Measurements from ENCODE around the gene TMEM117. TPM values are rescaled to one million over a fixed set of nuclear protein-coding genes. Genes with fewer than 3 reads are reported as not detected.

TMEM117 gene
- total RNA-seq = 0.82 and 1.1 TPM in 2 replicates

DNA sequence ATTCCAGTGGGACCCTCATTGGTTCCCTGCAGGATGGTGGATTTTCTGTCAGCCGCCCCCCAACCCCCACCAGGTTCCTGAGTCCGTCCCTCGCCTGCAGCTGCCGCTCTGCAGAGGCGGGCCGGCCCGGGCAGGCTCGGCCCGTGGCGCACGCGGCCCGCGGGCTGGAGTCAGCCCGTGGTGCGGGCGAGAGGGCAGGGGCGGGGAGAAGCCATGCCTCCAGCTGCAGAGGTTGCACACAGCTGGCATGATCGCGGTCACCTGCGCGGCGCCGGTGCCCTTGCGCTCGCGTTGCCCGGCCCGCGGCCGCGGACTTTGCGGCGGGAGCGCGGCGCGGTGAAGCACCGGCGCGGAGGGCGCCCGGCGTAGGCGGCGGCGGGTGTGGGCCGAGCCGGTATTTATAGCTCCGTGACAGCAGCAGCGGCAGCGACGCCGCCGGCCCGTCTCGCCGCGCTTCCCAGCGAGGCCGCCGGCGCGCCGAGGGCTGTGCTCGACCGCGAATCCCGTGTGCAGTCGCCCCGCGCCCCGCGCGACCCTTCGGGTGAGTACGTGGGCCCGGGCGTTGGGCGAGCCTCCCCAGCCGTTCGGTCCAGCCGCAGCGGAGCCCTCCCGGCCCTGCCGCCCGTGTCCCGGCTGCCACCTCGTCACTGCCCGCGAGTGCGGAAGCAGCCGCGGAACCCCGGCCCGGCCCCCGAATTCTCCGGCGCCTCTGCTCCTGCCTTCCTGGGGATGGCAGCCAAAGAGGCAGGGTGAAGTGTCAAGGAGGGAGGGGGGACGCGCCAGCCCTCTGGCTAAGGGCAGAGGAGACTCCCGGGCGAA, at the start of gene TMEM117:
TSS of gene TMEM117 (plus strand) at position 426 of the 819 bp plus-strand sequence.
- Mint-ChIP-seq H3K27me3 (peaks cover 33% of the 10 kb centered on the region), H3K4me3 (peak within 1 kb of the TSS; percentile 79), H3K27ac (peak within 1 kb of the TSS; percentile 63), H3K36me3 (ENCODE audit: low read depth) (no peaks in the 10 kb centered on the region), H3K9me3 (no peaks in the 10 kb centered on the region), H3K4me1 (peaks cover 17% of the 10 kb centered on the region)
- intact Hi-C loops (cut with micrococcal nuclease) = loop anchor here (1.0 kb wide), 1 partner anchor 30 kb away; the partner anchor contains the start of gene TWF1
- DNase-seq = peak; percentile 88

DNA sequence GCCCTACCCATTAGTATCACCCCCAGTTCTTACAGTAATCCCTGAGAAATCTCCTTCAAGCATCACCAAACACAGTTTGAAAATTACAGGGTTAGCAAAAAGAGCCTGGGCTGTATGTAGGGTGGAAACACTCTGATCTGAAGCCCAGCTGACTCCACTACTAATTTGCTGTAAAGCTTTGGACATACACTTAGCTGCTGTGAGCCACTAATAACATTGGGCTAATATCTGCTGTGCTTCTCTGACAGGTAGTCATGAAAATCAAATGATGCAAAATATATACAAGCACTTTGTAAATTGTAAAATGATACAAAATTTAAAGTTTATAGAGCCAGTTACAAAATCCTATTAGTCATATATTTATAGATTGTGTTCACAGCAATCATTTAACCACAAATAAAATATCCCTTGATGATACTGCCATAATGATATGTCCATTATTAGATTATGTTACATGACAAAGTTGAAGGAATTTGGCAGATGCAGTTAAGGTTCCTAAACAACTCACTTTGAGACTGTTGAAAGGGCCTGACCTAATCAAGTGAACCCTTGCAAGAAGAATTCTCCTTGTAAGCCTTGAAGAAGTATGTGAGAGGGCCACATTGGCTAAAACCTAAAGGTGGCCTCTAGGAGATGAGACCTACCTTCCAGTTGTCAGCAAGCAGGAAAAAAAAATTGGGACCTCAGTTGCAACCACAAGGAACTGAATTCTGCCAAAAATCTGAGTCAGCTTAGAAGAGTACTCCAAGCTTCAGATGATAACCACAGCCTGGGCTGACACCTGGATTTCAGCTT, 48.8 kb upstream of the TMEM117 start:
- Mint-ChIP-seq H3K27me3 (no peaks in the 10 kb centered on the region), H3K36me3 (ENCODE audit: low read depth) (peaks cover 39% of the 10 kb centered on the region), H3K9me3 (no peaks in the 10 kb centered on the region), H3K4me3 (no peak overlapping the region), H3K27ac (no peak overlapping the region), H3K4me1 (no peaks in the 10 kb centered on the region)
- intact Hi-C loops (cut with micrococcal nuclease) = no loop called here
- no peak for DNase-seq

DNA sequence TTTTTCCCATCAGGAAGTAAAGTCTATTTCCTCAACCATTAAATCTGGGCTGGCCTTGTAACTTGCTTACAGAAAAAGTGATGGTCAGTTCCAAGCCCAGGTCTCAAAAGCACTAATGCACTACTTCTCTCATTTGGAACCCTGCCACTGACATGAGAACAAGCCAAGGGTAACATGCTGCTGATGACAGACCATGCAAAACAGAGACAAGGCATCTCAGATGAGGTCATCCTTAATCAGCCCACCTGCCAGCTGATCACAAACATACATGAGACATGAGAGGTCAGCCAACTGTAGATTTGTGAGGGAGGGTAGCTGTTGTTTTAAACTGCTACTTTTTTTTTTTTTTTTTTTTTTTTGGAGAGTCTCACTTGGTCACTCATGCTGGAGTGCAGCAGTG, 45.9 kb upstream of the TMEM117 start:
- DNase-seq = no peak
- H3K4me1 Mint-ChIP-seq = no peaks in the 10 kb centered on the region
- peaks cover 29% of the 10 kb centered on the region for H3K36me3 Mint-ChIP-seq (ENCODE audit: low read depth)
- no peak overlapping the region for H3K27ac Mint-ChIP-seq
- no peaks in the 10 kb centered on the region for H3K9me3 Mint-ChIP-seq
- H3K4me3 Mint-ChIP-seq = no peak overlapping the region
- H3K27me3 Mint-ChIP-seq = no peaks in the 10 kb centered on the region
- intact Hi-C loops (cut with micrococcal nuclease) = no loop called here

DNA sequence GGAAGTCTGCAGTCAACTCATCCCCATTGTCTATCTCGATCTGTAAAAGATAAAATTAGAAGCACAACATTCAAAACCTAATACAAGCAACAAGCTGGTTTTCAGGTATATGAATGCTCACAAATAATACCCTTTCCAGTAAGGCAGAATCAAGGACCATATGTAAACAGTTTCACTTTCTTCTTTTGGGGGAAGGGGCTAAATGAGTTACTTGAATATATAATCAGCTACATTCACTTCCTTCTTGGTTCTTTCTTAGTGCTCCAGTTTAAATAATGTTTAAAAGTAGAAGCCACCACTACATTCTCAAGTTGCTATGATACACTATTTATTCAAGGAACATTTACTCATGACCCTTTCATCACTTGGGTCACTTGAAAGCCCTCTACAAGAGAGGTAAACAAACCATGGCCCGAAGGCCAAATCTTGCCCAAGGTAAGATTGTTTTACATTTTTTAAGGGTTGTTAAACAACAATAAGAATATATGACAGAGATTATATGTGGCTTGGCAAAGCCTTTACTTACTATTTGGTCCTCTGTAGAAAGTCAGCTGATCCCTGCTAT, 40.1 kb upstream of the TMEM117 start:
- Mint-ChIP-seq H3K4me3 (no peak overlapping the region), H3K27ac (no peak overlapping the region)
- intact Hi-C loops (cut with micrococcal nuclease) = no loop called here

DNA sequence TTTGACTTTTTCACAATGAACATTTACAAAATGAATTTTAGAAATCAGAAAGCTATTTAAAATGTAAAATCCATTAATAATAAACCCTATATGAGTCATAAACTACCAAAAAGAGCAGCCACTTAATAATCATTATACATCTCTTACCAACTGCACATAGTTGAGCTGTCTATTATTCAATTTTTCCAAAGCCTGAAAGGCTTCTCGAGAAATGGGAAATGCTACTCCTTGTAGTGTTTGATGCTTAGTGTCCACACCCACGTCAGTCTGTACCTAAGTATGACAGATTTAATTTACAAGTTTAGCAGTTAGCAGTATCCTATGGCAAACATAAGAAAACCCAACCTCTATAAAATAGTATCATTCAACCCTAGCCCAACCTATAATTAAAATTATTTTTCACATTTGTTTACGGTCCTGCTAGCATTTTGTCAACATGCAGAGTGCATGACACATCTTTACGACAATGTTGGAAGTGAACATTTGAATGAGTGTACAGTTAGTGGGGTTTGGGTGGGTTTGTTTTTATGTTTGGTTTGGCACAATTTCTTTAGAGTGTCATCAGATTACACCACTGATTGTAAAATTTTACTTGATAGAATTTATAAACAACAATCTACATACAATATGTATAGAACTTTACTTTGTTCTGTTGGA, 38.2 kb upstream of the TMEM117 start:
- H3K27me3 Mint-ChIP-seq = no peaks in the 10 kb centered on the region
- H3K4me1 Mint-ChIP-seq = peaks cover 4% of the 10 kb centered on the region
- no peak overlapping the region for H3K27ac Mint-ChIP-seq
- H3K4me3 Mint-ChIP-seq = no peak overlapping the region
- no peaks in the 10 kb centered on the region for H3K9me3 Mint-ChIP-seq
- peaks cover 34% of the 10 kb centered on the region for H3K36me3 Mint-ChIP-seq (ENCODE audit: low read depth)
- intact Hi-C loops (cut with micrococcal nuclease) = no loop called here
- no peak for DNase-seq

More for the DNA sequence above, 40.1 kb upstream of the TMEM117 start:
- Mint-ChIP-seq H3K9me3 (no peaks in the 10 kb centered on the region), H3K4me1 (peaks cover 4% of the 10 kb centered on the region), H3K36me3 (ENCODE audit: low read depth) (peaks cover 34% of the 10 kb centered on the region), H3K27me3 (no peaks in the 10 kb centered on the region)
- no peak for DNase-seq

DNA sequence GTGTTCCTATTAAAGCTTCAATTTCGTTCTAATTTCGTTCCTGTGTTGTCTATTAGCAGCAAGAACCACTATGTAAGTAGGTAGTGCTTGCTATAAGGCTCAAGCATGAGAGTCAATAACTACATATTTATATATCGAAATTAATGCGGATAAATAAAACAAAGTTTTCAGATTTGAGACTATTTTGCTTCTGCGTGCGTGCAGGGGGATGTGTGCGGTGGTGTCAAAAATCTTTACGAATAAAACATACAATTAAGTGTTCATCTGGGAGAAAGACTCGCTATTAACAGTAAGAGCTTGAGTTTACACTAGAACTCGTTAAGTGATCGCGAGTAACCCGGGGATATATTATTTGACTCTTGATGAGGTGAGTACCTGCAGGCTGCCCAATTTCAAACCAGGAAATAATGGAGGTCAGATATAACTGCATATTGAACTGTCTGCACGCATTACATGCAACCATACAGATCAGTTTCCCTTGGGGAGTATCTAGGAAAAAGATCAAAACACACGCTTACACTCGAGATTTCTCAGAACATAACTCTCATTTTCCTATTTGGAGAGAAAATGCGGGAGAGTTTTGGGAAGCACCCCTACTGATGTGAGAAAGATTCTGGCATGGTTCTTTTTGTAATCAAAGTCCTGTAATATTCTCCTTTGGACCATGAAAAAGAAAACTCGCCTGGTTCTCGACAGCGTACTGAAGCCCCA, 30.6 kb upstream of the TMEM117 start:
- intact Hi-C loops (cut with micrococcal nuclease) = no loop called here
- Mint-ChIP-seq H3K36me3 (ENCODE audit: low read depth) (peaks cover 17% of the 10 kb centered on the region), H3K4me1 (peaks cover 15% of the 10 kb centered on the region), H3K27me3 (no peaks in the 10 kb centered on the region), H3K27ac (peak overlapping the region; percentile 100), H3K9me3 (no peaks in the 10 kb centered on the region), H3K4me3 (peak overlapping the region; percentile 94)
- peak; percentile 67 for DNase-seq

DNA sequence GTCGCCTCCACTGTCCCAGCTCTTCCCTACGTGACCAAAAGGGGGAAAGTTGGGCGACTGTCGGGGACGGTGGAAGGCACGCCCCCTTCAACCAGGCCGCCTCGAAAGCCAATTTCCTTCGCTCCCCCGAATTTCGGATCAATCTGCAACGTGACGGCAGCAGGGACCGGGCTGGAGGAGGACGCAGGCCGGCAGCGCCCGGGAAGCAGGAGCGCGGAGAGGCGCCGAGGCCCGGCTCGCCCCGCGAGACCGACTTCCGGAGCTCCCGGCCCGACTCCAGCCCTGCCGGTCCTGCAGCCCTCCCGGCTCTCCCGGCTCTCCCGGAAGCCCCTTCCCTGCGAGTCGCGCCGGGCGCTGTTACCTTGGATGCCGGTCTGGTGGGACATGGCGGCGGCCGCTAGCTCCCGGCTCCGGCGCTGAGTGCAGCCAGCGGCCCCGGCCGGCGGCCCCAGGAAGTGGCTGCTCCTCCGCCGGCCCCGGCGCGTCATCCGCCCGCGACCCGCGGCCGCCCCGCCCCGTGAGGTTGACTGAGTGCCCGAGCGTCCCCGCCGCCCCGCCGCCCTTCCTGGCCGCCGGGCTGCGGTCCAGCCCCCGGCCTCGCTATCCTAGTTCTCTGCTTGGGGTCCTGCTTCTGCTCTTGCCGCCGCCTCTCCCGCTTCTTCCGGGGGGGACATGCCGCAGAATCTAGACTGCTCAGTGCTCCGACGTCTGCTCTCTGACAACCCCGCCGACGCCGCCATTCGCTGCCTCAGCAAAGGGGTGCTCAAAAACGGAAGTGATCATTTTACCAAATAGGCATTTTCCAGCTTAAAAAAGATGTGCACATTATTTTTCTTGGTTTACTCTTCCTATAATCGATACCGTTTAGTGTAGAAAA, 29.8 kb upstream of the TMEM117 start, which contains the start of gene TWF1:
TSS of gene TWF1 (minus strand) at position 458 of the 877 bp plus-strand sequence. CDS start at position 386, 72 bp downstream.
- peak within 1 kb of the TSS; percentile 100 for H3K27ac Mint-ChIP-seq
- intact Hi-C loops (cut with micrococcal nuclease) = loop anchor here (1.0 kb wide), 3 partner anchors 30 to 76 kb away; partner anchors contain the start of genes IRAK4, PUS7L and TMEM117
- peaks cover 11% of the 10 kb centered on the region for H3K36me3 Mint-ChIP-seq (ENCODE audit: low read depth)
- no peaks in the 10 kb centered on the region for H3K27me3 Mint-ChIP-seq
- peak within 1 kb of the TSS; percentile 94 for H3K4me3 Mint-ChIP-seq
- H3K4me1 Mint-ChIP-seq = peaks cover 15% of the 10 kb centered on the region
- peak; percentile 97 for DNase-seq
- H3K9me3 Mint-ChIP-seq = no peaks in the 10 kb centered on the region

DNA sequence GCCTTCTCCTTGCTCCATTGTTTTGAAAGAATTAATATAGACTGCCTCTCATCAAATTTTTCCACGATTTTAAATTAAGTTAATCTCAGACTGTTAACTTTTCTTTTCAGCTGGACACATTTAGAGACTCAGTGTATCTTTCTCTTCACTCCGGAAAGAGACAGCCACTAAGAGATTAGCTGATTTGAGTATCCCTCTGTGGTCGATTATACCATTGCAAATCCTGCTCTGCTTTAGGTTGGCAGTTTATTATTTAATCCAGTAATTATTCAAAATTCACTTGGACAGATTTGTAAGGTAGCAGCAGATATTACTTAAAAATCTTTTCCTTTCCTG, 29.2 kb upstream of the TMEM117 start:
- H3K27ac Mint-ChIP-seq = peak overlapping the region; percentile 100
- H3K27me3 Mint-ChIP-seq = no peaks in the 10 kb centered on the region
- H3K4me1 Mint-ChIP-seq = peaks cover 15% of the 10 kb centered on the region
- intact Hi-C loops (cut with micrococcal nuclease) = loop anchor here (1.0 kb wide), 3 partner anchors 30 to 76 kb away; partner anchors contain the start of genes IRAK4, PUS7L and TMEM117
- peaks cover 10% of the 10 kb centered on the region for H3K36me3 Mint-ChIP-seq (ENCODE audit: low read depth)
- no peaks in the 10 kb centered on the region for H3K9me3 Mint-ChIP-seq
- DNase-seq = no peak
- peak overlapping the region; percentile 94 for H3K4me3 Mint-ChIP-seq

DNA sequence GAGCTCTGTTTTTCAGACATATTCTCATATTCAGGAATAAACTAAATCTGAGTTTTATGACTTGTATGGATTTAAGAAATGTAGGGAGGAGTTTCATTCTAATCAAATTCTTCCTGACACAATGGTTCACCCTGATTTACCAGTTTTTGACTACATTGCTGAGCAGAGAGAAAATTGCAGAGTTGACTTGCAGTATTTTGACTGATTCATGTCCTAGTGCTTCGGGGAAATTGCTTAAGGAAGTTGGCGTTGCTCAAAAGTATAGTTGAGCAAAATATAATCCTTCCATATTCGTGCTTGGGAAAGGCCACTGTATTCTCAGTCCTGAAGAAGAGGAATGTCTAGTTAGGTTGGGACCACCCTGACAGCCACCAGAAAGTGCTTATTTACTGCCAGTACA, 28.5 kb upstream of the TMEM117 start:
- Mint-ChIP-seq H3K4me3 (peak overlapping the region; percentile 94), H3K27me3 (peaks cover 5% of the 10 kb centered on the region), H3K27ac (peak overlapping the region; percentile 100), H3K4me1 (peaks cover 15% of the 10 kb centered on the region), H3K9me3 (no peaks in the 10 kb centered on the region), H3K36me3 (ENCODE audit: low read depth) (peaks cover 6% of the 10 kb centered on the region)
- intact Hi-C loops (cut with micrococcal nuclease) = no loop called here
- no peak for DNase-seq

DNA sequence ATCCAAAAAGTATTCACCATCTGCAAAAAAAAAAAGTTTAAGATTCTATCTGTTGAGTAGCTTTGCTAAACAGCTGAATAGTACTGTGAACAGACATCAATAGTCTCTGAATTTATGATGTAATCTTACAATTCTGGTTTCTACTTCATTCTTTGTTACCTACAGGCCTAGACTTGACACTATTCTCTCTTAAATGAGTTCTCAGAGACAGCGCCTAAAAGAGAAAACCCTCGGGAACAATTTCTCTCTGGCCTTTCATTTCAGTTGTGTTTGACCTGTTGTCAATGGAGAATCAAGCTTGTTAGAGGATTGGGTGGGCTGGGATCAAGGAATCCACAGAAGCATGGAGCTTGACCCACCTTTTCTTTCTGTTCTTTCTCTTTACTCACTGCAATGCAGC, 23.8 kb upstream of the TMEM117 start:
- Mint-ChIP-seq H3K4me3 (no peak overlapping the region), H3K27ac (no peak overlapping the region), H3K9me3 (no peaks in the 10 kb centered on the region), H3K27me3 (peaks cover 15% of the 10 kb centered on the region), H3K4me1 (peaks cover 3% of the 10 kb centered on the region), H3K36me3 (ENCODE audit: low read depth) (no peaks in the 10 kb centered on the region)
- no peak for DNase-seq
- intact Hi-C loops (cut with micrococcal nuclease) = no loop called here

DNA sequence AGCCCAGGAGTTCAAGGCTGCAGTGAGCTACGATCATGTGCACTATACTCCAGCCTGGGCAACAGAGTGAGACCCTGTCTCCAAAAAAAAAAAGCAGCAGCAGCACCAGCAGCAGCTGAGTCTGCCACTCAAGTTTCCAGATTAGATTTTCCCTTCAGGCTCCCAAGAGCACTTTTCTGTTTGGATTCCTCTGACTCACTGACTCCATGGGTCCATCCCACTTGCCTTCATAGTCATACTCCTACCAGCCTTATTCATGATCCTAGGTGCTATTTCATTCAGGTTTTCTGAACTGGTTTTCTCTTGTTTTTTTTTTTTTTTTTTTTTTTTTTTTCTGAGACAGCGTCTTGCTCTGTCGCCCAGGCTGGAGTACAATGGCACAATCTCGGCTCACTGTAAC, 23.0 kb upstream of the TMEM117 start:
- no peak overlapping the region for H3K27ac Mint-ChIP-seq

DNA sequence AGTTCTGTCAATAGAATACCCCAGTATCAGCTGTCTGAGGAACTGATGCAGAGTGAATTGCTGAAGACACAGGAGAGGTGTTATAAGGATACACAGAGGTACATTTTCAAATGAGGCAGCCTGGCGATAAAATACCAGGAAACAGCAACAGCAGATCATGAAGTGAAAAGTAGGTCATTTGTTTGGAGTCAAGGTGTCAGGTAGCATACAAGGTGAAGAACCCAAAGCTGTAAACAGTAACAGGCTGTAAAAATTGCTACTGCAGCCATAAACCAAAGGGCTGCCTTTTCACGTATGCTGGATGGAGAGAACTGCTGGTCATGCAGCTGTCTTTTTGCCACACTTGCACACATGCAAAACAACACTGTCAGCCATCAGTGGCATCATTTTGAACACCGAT, 20.5 kb upstream of the TMEM117 start:
- no peak overlapping the region for H3K4me3 Mint-ChIP-seq
- intact Hi-C loops (cut with micrococcal nuclease) = no loop called here
- no peak for DNase-seq
- no peaks in the 10 kb centered on the region for H3K36me3 Mint-ChIP-seq (ENCODE audit: low read depth)
- H3K27ac Mint-ChIP-seq = no peak overlapping the region
- H3K9me3 Mint-ChIP-seq = no peaks in the 10 kb centered on the region
- peaks cover 3% of the 10 kb centered on the region for H3K4me1 Mint-ChIP-seq
- H3K27me3 Mint-ChIP-seq = peaks cover 20% of the 10 kb centered on the region

More for the DNA sequence above, 23.0 kb upstream of the TMEM117 start:
- Mint-ChIP-seq H3K9me3 (no peaks in the 10 kb centered on the region), H3K4me1 (peaks cover 3% of the 10 kb centered on the region), H3K4me3 (no peak overlapping the region), H3K36me3 (ENCODE audit: low read depth) (no peaks in the 10 kb centered on the region), H3K27me3 (peaks cover 15% of the 10 kb centered on the region)
- no peak for DNase-seq
- intact Hi-C loops (cut with micrococcal nuclease) = no loop called here

All from activated CD4-positive, alpha-beta T cell treated with anti-CD3 and anti-CD28 coated beads, Interleukin-2, amount 10 ng/mL, durations not matched to agents 24 days and 14 days (primary cell).